ENCODE measurements around the gene SHC3.
A peak's percentile ranks its signal among the peaks of the same experiment; 100 is the strongest.

SHC3 gene

DNA sequence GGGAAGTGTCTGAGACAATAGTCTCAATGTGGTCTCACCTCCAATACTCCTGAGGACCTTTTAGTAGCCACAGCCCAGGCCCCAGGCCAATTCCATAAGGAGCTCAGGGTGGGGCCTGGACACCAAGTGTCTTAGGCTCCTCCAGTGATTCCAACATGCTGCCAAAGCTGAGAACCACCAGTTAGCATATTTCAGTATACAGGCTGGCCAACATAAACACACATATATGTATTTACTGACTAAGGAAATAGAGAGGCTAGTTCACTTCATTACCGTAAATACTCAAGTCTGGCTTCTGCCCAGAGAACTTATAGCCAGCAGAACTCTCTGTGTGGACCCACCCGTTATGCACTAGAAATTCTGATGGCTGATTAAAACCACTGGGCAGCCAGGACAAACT, 163.3 kb downstream of the SHC3 start:
- DNase-seq: no peak

DNA sequence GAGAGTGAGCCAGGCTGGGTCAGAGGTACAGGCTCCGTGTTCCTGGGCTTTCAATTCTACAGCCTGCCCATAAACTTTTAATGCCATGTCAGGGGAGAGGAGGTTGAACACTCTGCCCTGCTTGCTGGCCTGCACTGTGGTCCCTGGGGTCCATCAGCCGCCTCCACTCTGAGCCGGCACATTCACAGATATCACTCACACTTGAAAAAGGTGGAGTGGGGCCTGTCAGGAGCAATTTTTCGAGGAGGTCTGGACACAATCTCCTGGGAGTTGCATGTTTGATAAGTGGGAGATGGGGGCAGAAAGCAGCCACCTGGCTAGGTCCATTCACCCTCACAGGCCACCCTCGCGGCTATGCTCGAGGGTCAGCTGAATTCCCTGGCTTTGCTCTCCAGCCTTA, 164.5 kb downstream of the SHC3 start:
- DNase-seq: no peak

DNA sequence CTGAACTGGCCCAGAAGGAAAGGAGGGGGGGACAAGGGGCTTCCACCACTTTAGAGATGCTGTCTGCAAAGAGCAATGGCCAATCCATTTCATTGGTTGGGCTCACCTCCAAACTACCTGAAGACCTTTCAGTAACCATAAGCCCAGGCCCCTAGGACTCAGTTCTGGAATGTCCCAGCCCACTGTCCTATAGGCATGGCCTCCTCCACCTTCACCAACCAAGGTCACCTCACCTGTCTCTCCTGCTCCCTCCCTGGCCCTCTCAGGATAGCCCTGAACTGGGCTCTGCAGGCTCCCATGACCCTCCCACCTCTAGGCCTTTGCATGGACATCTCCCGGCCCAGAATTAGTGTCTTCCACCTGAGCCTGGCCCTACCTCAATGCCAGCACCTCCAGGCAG, 165.0 kb downstream of the SHC3 start:
- no peak for DNase-seq

DNA sequence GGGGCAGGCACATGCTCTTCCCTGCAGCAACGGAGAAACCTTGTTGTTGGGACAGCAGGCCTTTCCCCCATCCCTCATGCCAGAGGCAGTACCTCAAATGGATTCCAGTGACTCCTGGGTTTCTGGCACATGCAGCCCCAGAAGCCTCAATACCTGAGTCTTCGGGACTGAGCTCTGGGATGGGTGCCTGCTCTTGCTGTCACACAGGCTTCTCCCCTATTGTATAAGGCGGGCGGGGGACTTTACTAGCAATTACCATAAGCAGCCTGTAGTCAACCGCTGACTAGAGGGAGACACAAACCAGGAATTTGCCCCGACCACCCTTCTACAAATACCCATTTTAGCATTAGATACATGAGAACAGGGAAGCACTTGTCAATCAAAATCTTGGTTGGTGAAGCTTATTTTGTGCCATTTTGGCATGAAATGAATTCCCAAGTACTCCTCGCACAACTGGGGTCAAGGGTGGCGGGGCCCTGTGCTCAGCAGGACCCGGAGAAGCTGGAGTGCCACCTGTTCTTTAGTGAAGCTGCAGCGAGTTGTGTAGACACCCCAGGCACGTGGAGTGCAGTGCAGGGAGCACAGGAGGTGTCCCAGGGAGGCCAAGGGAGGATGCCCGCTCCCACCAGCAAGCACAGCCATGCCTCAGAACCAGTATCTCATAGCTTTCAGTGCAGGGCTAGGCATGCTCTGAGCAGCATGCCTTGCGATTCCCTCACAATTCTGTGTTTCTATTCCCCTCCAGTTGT, 166.2 kb downstream of the SHC3 start:
- no peak for DNase-seq

DNA sequence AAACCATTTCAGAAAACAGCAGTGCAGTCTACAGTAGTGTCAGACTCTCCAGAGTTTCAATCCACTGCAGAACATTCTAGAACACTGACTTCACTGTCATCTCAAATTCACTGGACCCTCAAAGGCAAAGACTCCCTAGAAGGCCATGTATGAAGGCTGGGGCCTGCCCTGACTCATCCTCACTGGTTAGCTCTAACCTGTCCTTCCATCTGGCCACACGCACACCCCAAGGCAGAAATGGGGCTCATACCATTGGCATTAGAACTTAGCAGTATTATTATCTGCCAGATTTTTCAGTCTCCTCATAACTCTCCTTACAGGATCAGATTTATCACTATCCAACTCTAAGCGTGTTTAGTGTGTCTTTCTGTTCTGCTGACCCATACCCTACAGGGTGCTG, 166.9 kb downstream of the SHC3 start:
- no peak for DNase-seq

DNA sequence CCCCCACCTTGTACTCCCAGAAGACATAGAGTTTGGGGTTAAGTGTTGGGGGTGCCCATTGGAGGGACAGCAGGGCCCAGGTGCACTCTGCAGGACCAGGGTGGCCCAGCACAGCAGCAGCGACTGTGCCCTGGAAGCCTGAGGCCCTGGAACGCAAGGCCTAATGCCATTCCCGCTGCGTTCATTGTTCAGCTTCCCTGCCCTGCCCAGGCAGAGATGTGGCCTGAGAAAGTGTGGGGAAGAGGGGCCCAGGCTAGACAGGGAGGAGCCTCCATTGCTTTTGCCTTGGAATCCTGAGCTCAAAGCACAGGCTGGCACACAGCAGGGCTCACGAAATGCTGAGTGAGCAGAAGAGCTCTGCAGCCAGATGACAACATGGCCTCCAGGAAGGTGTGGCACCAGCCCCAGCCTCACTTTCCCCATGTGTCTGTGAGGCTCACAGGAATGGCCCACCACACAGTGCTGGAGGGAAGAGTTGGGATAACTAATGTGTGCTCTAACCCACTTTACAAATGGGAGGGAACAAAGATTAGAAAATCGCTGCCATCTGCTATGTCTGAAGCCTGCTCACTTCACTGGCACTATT, 168.0 kb downstream of the SHC3 start:
- DNase-seq: no peak

DNA sequence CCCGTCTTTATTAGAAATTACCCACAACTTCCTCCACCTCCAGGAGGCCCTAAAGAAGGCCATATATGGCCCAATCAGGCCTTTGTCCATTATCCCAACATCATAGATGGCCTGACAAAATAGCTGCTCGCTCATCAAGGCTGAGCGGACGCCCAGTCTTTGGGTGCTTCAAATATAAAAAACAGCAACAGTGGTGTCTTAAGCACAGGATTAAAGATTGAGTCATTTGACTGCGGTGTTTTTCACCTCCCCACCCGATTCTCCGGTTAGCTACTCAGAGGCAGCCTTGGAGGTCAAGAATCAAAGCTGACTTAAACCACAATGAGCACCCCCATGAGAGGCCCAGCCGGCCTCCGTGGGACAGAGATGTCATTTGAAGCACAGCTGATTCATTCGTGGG, 168.6 kb downstream of the SHC3 start:
- no peak for DNase-seq

DNA sequence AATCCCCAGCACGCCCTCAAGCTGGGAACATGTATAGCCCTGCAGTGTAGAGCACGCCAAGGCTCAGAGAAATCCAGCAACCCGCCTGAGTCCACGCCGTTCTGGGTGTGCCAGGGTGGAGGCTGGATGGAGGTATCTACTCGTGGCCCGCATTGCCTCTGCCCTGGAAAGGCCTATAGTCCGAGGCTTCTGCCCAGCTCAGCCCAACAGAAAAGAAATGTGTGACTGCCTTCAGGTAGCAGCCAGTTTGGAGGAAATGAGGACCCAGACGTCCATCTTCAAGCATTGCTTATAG, 169.1 kb downstream of the SHC3 start:
- DNase-seq: no peak

DNA sequence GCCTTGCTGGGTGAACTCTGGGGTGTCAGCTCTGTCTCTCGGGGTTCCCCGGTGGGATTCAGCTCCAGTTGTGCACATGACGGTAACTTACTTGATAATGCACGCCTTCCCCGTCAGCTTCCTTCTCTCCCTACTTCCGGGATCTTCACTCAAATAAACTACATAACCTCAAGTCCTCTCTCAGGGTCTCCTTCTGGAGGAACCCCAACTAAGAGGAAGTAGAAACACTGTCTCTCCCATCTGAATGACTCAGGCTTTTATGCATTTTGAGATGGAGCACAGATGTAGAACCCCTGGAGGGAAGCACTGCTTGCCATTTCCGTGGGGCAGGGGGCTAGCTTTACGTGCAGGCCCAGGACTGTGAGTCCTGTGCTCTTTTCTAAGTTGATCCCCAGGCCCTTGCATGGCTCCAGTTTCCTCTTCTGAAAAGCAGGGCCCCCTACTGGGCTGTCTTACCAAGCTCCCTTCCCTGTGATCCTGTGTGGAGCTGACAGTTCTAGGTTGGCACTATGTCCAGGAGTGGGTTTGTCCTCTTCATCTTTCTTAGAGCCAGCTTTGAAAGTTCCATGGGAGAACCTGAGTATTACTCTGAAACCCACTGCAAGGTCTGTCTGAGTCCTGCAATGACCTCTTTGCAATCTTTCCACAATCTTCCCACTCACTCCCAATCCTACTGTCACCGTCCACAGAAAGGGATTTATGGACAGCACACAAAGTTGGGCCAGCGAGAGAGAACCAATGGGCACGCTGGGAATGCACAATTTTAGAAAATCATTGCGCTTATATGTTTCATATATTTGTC, 169.7 kb downstream of the SHC3 start:
- no peak for DNase-seq

DNA sequence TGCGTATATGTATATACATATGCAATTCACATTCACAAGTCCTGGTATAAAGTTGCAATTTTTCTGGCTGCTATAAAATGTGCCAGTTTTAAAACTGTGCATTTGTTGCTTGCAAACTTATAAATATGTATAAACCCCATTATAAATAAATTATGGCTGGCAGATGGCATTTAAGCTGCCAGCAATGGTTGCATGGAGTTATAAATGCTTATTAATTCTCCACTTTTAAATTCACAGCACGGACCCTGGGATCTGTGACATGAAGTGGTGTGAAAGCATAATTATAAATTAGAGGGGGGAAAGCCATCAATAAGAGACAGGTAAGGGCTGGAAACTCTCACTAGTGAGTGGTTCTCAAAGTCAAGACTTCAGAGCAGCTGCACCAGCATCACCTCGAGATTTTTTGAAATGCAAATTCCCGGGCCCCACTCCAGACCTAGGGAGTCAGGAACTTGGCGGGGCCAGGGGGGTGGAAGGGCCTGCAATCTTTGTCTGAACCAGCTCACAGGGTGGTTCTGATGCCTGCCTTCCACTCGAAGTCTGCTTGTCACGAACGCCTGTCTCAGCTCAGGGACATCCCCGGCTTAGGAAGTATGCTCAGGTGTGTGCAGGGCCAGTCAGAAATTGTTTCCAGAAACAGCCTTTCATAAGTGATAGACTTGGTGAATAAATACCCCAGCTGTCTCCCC, 170.4 kb downstream of the SHC3 start:
- DNase-seq: no peak

DNA sequence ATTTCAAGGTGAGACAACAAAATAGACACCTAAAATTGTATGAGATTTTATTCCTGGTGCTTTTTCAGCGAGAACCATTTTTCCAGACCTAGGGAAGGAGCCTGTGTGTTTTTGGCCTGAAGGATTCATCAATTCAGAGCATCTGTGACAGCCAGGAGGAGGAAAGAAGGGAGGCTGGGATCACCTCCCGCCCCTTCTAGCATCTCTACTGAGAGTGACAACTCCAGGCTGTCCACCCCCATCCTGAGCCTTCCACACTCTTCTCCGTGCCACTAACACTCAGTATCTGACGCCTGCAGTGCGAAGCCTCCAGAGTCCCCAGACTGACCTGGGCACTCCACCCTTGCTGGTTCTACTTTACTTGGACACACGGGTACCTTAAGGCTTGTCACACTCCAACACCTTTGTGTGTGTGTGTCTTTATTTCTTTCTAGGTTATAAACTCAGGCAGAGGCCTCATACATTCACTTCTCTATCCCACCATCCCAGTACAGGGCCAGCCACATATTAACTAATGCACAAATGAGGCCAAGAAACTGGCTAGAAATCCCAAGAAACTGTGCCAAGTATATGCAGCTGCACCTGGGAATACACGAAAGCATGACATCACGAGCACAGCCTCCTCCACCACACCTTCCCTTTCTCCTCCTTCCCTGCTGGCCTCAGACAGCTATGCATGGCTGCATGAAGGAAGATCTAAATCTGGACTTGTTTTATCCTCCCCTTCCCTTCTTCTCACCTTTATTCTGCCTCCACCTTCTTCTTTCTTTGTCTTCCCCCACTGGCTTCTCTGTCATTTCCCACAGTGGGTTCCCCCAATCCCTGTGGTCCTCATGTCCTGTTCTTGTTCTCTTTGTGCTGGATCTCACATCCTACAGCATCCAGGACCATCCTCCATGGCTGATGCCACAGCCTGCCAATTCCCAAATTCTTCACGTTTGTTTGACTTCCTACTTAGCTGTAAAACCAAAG, 171.3 kb downstream of the SHC3 start:
- no peak for DNase-seq

DNA sequence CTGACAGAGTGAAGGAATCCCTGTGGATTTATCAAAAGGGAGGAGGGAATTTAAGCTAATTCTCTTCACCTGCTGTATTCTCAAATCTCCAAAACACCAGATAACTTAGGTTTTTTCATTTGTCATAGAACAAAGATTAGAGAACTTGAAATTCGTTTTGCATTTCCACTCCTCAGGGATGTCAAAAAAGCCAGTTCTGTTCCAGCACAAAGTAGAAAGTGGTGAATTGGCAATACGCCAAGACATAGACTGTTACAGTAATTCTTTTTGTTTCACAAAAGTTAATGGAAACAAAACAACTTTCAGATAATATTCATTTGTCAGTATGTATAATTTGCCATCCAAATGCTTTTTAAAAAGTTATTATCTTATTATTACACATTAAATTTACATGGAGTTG, 172.4 kb downstream of the SHC3 start:
- DNase-seq: no peak

DNA sequence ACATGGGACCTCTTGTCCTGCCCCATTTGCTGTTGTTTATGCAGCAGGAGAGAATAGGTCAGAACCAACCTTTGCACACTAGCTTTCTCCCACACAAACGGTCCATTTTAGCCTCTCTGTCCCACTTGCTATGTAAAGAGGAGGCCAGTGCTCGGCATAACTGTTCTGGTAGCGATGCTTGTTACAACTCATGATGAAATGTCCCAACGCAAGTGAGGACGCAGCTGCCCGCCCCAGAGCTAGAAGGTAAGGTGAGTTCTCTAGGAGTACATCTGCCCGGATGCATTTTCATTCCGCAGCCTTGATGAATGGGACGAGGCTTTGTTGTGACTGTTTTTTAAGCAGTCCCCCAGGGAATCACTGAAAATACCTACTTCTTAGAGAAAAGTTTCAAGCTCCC, 173.3 kb downstream of the SHC3 start:
- DNase-seq: no peak

DNA sequence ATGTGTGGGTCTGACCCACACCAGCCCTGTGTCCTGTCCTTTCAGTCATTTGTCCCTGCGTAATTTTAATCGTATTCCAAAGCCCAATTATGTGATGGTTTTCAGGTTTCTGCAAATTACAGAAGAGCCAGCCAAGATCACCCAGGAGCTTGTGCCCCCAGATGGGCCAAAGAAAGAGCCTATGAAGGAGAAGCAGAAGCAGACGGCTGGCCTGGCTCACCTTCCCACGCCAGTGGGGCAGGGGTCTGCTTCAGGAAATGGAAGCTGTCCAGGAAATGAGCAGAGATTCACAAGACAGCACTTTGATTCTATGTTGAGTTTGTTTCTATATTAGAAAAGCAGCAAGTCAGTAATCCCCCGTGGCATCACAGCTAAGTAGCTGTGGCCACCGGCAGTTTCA, 175.6 kb downstream of the SHC3 start:
- DNase-seq: no peak

DNA sequence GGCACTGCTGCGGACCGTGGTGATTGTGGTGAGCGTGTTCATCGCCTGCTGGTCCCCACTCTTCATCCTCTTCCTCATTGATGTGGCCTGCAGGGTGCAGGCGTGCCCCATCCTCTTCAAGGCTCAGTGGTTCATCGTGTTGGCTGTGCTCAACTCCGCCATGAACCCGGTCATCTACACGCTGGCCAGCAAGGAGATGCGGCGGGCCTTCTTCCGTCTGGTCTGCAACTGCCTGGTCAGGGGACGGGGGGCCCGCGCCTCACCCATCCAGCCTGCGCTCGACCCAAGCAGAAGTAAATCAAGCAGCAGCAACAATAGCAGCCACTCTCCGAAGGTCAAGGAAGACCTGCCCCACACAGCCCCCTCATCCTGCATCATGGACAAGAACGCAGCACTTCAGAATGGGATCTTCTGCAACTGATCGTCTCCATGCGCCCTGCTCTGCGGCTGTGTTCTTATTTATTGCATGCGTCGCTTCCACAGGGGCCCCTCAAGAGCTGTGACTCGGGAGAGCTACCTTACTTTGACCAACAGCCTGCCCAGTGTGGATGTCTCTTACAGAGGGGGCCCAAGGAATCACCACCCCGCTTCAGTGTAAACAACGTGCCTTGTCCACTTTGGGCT, 176.6 kb downstream of the SHC3 start:
- no peak for DNase-seq

DNA sequence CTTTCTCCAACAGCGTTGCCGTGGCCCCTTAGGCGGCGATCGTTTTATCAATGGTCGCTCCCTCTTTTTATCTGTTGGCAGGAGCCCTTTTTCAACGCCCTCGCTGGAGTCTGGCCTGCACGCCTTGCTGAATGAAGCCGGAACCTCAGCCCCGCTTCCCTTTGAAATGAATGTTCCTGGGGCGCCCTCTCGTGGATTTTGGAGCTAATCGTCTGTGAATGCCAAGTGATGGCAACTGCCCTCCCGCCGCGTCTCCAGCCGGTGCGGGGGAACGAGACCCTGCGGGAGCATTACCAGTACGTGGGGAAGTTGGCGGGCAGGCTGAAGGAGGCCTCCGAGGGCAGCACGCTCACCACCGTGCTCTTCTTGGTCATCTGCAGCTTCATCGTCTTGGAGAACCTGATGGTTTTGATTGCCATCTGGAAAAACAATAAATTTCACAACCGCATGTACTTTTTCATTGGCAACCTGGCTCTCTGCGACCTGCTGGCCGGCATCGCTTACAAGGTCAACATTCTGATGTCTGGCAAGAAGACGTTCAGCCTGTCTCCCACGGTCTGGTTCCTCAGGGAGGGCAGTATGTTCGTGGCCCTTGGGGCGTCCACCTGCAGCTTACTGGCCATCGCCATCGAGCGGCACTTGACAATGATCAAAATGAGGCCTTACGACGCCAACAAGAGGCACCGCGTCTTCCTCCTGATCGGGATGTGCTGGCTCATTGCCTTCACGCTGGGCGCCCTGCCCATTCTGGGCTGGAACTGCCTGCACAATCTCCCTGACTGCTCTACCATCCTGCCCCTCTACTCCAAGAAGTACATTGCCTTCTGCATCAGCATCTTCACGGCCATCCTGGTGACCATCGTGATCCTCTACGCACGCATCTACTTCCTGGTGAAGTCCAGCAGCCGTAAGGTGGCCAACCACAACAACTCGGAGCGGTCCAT, 177.4 kb downstream of the SHC3 start:
- peak; percentile 56 for DNase-seq

DNA sequence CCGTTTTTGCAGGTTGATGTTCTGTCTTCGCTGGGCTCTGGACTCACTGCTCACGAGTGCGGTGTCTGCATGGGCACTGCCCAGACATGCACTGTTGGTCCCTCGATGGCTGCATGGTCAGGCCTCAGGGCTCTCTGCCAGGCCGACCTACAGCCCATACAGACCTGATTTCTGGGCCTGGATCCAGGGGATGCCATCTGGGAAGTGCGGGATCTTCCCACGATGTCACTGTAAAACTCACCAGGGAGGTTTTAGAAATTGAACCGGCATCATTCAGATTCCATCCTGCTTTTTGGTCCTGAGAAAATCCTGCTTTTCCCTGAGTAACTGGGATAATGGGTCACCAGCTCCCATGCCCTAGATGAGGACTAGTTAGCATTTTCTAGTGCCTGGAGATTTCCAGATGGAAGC, 178.2 kb downstream of the SHC3 start:
- no peak for DNase-seq

DNA sequence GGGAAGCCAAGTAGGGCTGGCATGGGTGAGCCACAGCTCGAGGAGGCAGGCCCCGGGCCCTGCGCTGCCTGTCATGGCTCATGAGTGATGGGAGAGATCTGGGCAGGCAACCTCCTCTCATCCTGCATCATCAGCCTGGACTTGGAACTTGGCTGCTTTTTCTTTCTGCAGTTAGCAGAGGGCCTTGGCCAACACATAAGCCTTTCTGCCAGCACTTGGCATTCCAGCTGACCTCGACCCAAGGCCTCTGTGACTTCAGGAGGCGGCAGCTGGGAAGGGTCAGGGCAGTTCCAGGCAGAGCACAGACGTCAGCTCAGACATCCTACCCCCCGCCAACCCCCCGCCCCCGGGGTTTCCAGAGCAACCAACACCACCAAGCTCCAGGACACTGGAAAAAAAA, 179.7 kb downstream of the SHC3 start:
- DNase-seq: no peak

DNA sequence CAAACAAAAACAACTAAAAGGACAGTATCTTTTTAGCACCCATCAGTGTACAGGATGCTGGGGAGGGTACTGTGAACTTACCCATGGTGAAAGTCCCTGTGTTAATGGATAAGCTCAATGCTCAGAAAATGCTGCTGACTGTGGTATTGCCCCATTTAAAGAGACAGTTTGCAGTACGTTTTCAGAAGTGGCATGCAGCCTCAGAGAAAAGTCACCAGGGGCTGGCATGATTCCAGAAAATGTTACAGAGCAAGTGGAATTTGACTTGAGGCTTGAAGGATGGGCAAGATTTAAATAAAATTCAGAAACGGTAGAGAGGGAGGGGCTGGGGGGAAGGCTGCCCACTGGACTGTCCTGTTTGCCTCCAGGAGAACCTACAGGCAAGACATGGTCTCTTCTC, 180.1 kb downstream of the SHC3 start:
- DNase-seq: no peak

DNA sequence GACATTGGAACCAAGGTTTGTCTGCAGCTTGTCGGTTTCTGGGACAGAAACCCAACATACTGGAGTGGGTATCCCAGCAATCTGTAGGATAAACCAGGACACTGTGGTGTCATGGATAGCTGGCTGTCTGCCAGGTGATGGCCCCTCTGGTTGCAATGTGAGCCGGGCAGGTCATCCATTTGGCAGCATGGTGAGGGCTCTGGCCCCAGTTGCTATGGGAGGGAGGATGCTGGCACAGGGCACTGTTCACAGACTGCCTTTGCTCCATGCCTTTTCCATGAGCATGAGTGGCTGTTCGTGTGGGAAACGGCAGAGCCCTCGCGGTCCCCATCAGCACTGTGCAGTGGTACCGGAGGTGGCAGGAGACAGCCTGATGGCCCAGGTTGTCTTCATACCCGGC, 181.0 kb downstream of the SHC3 start:
- DNase-seq: no peak

DNA sequence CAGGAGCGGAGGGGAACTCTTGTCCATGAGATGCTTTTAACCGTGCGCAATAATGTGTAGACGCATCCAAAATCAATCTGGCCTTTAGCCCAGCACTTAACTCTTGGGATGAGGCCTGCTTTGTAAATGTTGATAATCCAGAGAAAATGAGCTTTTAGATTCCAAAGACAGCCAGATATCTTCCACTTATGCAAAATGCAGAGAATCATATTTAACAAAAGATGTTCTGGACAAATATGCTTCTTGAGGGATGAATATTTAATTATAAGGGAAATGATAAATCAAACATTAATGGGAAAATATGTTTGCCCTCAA, 181.7 kb downstream of the SHC3 start:
- DNase-seq: no peak

Measured in NCI-H2227 treated with DMSO at 0.1 percent for 48 hours (cell line).